ENCODE results near the gene KRT6B. TPM values are rescaled to one million over a fixed set of nuclear protein-coding genes. Genes with fewer than 3 reads are reported as not detected.
"Not testable (repeated sequence)": the region's sequence is repeated elsewhere in the genome, so short reads cannot be mapped to it uniquely, and the experiment has no call there.

The KRT6B gene
- total RNA-seq, 1 experiment from 2014 or later: not detected

DNA sequence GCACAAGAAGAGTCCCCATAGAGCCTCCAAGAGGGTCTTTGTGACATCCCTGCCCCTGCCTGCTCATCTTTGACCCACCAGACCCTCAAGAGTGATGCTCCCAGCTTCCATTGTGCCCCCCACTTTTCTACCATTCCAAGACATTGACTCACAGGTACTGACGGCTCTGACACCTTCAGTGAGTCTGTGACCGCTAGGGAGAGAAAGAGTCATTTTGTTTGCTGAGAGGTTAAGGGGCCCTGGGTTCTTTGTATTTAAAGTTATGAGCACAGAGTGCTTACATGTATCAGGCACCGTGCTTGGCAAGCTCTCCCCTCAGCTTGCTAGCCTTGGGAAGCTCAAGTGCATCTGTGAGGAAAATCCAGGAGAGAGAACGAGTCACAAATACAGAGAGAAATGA lies 38.7 kb downstream of the KRT6B start:
- DNase-seq (ENCODE audit: low spot score): no peak

- DNase-seq (ENCODE audit: low spot score): no peak
Measured at GRCh38 chr12:52411815-52412214, 40.1 kb downstream of the KRT6B start.

- DNase-seq (ENCODE audit: low spot score): not testable (repeated sequence)
Measured at GRCh38 chr12:52410589-52411248, 41.2 kb downstream of the KRT6B start.

- DNase-seq (ENCODE audit: low spot score): no peak
Measured at GRCh38 chr12:52407918-52408317, 44.0 kb downstream of the KRT6B start.

DNA sequence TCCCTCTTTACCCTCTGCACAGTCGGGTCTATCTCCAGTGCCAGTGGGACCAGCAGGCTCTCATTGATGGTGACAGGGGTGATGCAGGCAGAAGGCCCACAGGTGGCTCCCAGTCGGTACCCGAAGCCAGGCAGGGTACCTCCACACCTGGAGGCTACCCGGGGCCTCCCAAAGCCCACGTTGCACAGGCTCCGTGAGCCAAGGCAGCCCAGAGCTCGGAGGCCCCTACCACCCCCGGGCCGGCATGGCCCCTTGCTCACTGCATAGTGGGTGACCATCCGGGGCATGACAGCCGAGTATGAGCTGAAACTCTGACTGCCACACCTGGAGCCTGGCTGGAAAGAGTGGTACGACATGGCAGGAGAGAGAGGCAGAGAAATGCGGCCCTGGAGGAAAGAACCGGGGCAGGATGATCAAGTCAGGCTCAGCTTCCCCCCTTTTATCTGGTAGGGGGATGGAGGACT lies 46.0 kb downstream of the KRT6B start, which contains the start of gene KRT82:
Gene KRT82, minus strand, starts transcription at position 414 of the 464 bp plus-strand sequence. Its CDS starts 58 bp downstream, at position 356.
- no peak for DNase-seq (ENCODE audit: low spot score)

GRCh38 chr12:52404951-52405350 lies 47.0 kb downstream of the KRT6B start:
- DNase-seq (ENCODE audit: low spot score): no peak

GRCh38 chr12:52403561-52403960 lies 48.4 kb downstream of the KRT6B start:
- no peak for DNase-seq (ENCODE audit: low spot score)

DNA sequence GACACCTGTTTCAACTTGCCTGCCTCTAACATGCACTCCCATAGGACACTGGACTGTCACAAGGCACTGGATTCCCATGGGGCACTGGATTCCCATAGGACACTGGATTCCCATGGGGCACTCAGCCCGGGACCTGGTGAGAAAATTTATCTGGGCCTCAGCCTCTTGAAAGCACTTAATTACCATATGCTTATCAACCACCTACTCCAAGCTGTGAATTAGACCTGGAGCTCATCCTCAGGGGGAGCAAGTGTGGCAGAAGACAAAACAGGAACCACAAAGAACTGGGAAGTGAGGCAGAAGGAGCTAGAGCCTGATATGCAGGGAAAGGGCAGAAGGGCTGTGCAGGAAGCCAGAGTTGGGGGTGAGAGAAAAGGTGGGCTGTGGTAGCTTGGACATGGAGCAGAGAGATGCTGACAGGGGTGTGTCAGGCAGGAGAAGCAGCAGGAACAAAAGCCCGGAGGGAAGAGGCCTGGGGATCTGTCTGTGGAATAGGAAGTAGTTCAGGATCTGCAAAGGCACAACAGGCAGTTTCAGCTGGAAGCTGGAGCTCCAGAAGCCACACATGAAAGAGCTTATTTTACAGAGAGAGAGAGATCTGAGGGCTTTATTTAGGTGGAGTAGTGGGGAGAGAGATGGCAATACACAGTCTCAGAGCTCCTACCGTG lies 48.9 kb downstream of the KRT6B start:
- no peak for DNase-seq (ENCODE audit: low spot score)

- DNase-seq (ENCODE audit: low spot score): no peak
Measured at GRCh38 chr12:52402377-52402776, 49.6 kb downstream of the KRT6B start.

DNA sequence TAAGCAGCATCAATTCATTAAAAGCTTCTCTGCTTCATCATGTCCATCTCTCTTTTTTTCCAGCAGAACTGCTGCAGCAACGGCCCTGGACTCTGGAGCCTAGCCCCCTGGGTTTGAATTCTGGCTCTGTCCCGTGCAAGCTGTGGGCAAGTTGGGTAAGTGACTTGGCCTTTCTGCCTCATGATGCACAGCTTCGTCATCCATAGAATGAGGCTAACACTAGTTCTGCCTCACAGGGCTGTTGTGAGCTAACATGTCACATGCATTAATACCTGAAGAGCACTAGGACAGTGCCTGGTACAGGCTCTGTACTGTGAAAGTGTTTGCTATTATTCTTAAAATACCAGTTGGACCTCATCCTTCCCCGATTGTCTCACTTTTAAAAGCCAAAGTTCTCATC lies 50.0 kb downstream of the KRT6B start:
- DNase-seq (ENCODE audit: low spot score): no peak

DNA sequence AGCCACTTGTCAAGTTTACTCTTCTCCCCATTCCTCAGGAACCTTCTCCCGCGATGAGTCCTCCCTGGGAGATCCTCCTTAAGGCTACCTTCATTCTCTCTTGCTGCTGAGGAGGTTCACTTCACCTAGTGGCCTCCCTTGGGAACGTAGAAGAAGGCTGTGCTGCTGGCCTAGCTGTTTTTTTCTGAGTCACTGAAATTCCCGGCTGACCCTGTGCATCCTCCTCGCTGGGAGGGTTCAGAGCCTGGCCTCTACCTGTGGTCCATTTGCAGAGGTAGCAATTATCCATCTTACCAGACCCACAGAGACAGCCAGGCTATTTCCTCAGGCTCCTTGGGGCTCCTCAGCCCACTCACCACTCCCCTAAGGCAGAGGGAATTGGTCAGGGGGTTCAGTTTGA lies 50.4 kb downstream of the KRT6B start:
- no peak for DNase-seq (ENCODE audit: low spot score)

DNA sequence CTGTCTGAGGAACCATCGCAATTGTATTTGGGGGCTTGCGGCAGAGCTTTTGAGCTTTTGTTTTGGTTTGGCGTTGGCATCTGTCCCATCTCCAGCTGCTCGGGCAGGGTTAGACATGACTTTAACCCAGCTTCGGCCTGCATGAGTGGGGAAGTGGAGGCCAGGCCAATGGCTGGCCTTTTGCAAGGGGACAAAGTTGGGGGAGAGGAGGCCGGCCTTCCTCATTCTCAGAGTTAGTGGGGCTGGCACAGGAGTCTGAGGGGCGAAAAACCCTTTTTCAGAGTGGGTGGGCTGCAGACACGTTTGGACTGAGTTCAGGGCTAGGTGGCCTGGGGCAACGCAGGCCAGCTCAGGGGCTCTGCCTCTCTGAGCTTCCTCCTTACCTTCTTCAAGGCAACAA lies 51.0 kb downstream of the KRT6B start:
- no peak for DNase-seq (ENCODE audit: low spot score)

DNA sequence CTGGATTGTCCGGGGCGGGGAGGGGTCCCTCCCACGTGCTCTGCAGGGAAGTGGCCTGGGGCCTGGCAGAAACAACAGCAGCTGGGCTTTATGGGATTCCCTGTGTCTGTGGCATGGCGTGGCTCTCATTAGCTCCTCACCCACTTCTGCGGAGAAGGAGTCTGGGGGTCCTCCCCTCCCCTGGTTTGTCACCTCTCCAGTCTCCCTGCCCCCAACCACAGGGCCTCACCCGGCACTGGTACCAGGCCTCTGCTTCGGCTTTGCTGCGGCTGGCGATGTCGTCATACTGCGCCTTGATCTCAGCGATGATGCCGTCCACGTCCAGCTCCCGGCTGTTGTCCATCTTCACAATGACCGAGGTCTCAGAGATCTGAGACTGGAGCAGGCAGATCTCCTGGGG lies 52.2 kb downstream of the KRT6B start:
- DNase-seq (ENCODE audit: low spot score): no peak

GRCh38 chr12:52398176-52398575 lies 53.8 kb downstream of the KRT6B start:
- DNase-seq (ENCODE audit: low spot score): no peak

DNA sequence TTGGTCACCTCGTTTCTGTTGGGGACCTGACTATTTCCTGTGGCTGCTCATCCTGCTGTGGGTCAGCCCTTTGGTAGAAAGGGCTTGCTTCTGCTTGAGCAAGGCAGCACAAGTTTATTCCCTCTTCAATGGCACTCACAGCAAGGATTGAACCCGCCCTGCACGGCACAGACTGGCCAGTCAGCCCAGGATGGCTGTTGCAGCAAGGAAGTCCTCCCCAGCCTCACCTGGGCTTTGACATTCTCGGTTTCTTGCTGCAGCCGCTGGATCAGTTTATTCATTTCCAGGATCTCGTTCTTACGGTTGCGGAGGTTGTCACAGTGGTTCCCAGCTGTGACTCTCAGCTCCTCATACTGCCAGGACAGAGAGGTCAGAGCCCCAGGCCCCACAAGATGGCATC lies 55.3 kb downstream of the KRT6B start:
- DNase-seq (ENCODE audit: low spot score): no peak

Other genes starting within 250 kb of the KRT6B start
- gene KRT7, start 218.9 kb downstream of the KRT6B start, total RNA-seq (2014; rRNA removed; shearing (Covaris generic)): 0.29 and 1.7 TPM in 2 replicates
- 0.31 and 0.93 TPM in 2 replicates for gene KRT86, start 177.5 kb downstream of the KRT6B start, total RNA-seq (2014; rRNA removed; shearing (Covaris generic))
- 5.7 and 10.8 TPM in 2 replicates for gene KRT81, start 160.6 kb downstream of the KRT6B start, total RNA-seq (2014; rRNA removed; shearing (Covaris generic))
- not detected in 2 replicates for gene KRT83, start 130.7 kb downstream of the KRT6B start, total RNA-seq (2014; rRNA removed; shearing (Covaris generic))
- gene KRT85, start 84.7 kb downstream of the KRT6B start, total RNA-seq (2014; rRNA removed; shearing (Covaris generic)): not detected in 2 replicates
- gene KRT84, start 66.5 kb downstream of the KRT6B start, total RNA-seq (2014; rRNA removed; shearing (Covaris generic)): not detected in 2 replicates
- not detected in 2 replicates for gene KRT82, start 45.8 kb downstream of the KRT6B start, total RNA-seq (2014; rRNA removed; shearing (Covaris generic))
- gene KRT75, start 17.8 kb downstream of the KRT6B start, total RNA-seq (2014; rRNA removed; shearing (Covaris generic)): 0.12 TPM in 1 of 2 replicates, not detected in the other
- not detected in 2 replicates for gene KRT6C, start 21.7 kb upstream of the KRT6B start, total RNA-seq (2014; rRNA removed; shearing (Covaris generic))
- not detected in 2 replicates for gene KRT6A, start 41.1 kb upstream of the KRT6B start, total RNA-seq (2014; rRNA removed; shearing (Covaris generic))
- gene KRT5, start 68.2 kb upstream of the KRT6B start, total RNA-seq (2014; rRNA removed; shearing (Covaris generic)): not detected in 2 replicates
- gene KRT71, start 101.0 kb upstream of the KRT6B start, total RNA-seq (2014; rRNA removed; shearing (Covaris generic)): not detected in 2 replicates
- gene KRT74, start 121.7 kb upstream of the KRT6B start, total RNA-seq (2014; rRNA removed; shearing (Covaris generic)): not detected in 2 replicates
- not detected in 2 replicates for gene KRT72, start 149.3 kb upstream of the KRT6B start, total RNA-seq (2014; rRNA removed; shearing (Covaris generic))
- gene KRT73, start 166.4 kb upstream of the KRT6B start, total RNA-seq (2014; rRNA removed; shearing (Covaris generic)): not detected in 2 replicates
- gene KRT2, start 200.1 kb upstream of the KRT6B start, total RNA-seq (2014; rRNA removed; shearing (Covaris generic)): 0.21 and 0.53 TPM in 2 replicates
- gene KRT1, start 228.3 kb upstream of the KRT6B start, total RNA-seq (2014; rRNA removed; shearing (Covaris generic)): not detected in 2 replicates